ENCODE results near the gene GPR55.
A peak's percentile ranks its signal among the peaks of the same experiment; 100 is the strongest.
"Not testable (repeated sequence)": the region's sequence is repeated elsewhere in the genome, so short reads cannot be mapped to it uniquely, and the experiment has no call there.

GPR55 gene, protein sequence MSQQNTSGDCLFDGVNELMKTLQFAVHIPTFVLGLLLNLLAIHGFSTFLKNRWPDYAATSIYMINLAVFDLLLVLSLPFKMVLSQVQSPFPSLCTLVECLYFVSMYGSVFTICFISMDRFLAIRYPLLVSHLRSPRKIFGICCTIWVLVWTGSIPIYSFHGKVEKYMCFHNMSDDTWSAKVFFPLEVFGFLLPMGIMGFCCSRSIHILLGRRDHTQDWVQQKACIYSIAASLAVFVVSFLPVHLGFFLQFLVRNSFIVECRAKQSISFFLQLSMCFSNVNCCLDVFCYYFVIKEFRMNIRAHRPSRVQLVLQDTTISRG

DNA sequence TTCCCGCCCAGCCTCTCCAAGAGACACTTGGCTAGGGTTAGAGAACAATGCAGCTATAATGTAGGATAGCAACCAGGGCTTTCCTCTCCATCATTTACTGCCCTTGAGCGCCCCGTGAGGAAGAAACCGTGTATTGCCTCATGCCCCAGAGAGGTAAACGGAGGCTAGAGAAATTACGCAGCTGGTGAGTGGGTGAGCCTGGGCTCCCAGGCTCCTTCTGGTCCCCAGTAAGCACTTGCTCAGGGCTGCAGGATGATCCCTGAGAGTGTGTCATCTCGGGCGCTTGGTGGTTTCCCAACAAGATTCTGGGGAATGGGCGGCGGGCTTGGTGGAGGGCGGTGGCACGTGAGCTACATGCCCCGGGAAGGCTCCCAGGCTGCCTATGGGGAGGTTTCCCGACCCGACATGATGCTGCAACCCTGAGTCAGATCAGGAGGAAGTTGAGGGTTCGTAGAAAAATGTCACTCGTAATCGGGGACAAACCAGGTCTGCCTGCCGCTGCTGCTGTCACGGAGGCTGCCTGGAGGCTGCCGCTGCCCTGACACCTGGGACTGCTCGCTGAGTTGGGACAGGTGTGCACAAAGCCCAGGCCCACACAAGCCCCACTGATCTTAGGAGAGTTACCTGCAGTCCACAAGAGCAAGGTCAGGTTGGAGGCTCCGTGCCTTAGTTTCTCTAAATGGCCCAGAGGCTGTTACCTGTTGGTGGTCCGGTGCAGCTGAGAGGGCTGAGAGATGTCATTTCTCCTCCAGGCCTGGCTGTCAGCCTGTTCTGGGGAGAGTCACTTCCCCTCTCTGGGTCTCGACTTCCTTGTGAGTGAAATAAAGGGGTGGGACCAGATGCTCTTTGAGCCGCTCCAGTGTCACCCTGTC is at the start of gene GPR55:
Gene GPR55, minus strand, starts transcription at position 773 of the 872 bp plus-strand sequence. CDS start 14,280 bp downstream, outside the sequence.
- DNase-seq (ENCODE audit: low read depth in 2 of 2) = peak; percentile 33 to 41

DNA sequence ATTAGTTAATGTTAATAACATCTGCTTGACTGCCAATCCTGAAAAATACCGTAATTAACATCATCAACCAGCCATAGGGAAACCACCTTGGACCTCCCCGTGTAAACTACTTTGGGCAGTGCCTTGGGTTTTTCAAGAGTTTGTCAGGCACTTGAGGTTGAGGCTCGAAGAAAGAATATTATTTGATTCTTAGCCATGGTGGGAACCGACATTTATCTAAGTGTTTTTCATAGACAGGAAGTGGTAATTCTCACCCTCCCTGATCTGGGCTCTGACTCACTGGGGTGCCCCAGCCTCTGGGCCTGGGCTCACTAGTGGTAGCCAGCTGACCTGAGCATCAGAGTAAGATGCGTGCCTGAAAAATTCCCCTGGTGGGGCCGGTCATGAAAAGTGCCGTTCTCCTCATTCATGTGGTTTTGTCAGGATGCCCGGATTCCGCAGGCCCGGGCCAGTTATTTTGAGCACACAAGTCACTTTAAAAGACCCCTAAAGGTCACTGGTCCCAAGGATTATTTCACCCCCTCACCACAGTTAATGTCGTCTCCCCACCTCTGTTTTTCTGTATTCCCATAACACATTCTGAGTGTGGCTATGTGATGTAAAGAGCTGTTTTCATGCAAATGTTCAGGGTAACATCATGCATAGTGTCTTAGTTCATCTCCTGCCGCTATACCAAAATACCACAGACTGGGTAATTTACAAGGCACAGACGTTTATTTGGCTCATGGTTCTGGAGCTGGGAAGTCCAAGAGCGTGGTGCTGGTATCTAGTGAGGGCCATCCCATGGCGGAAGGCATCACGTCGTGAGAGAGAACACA is 49.3 kb upstream of the GPR55 start:
- peak; percentile 61 to 67 for DNase-seq (ENCODE audit: low read depth in 2 of 2)

DNA sequence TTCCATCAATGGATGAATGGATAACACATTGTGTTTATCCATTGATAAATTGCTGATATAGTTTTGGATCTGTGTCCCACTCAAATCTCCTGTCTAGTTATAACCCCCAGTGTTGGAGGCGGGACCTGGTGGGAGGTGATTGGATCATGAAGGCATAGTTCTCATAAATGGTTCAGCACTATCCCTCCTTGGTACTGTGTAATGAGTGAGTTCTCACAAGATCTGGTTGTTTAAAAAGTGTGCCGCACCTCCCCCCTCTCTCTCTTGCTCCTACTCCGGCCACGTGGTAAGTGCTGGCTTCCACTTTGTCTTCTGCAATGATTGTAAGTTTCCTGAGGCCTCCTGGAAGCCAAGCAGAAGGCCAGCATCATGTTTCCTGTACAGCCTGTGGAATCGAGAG is 47.0 kb upstream of the GPR55 start:
- no peak for DNase-seq (ENCODE audit: low read depth in 2 of 2)

DNA sequence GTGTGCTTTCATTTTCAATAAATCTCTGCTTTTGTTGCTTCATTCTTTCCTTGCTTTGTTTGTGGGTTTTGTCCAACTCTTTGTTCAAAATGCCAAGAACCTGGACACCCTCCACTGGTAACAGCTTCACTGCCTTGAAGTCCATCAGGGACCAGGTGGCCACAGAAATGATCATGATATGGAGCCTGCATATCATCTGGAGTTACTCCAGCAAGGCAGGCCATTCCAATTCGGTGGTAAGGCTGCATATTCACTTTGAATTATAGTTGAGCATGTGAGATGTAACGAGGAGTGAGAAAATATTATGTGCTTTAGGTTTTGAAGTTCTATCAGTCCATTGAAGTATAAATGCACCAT is 44.6 kb upstream of the GPR55 start:
- DNase-seq (ENCODE audit: low read depth in 2 of 2) = no peak

DNA sequence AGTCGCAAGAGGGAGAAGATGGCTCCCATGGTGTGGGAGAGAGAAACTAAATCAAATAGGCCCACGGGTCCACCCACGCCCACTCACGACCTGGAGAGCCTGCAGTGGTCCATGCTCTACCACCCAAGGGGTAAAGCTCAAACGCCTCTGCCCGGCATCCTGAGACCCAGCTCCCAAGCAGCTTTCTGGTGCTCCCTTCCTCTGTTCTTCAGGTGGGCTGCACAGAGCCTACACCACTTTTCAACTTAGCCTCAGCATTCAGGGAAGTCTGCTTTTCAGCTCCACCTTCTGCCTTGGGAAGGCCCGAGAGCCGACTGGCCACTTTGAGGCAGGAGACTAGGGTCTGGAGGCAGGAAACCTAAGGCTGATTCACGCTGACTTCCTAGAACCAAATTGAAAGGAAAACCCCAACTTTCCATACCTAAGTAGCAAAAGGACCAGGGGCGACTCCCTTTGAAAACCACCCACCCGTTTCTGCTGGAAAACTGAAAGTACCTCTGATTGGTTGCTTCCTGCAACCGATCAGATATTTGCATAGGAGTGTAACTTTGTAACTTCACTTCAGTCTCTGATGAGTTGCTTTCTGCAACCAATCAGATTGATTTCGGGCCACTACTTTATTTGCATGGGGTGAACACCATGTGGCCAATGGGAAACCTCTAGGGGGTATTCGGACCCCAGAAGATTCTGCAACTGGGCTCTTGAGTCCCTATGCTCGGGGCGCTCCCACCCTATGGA is 44.0 kb upstream of the GPR55 start:
- DNase-seq (ENCODE audit: low read depth in 2 of 2) = no peak

DNA sequence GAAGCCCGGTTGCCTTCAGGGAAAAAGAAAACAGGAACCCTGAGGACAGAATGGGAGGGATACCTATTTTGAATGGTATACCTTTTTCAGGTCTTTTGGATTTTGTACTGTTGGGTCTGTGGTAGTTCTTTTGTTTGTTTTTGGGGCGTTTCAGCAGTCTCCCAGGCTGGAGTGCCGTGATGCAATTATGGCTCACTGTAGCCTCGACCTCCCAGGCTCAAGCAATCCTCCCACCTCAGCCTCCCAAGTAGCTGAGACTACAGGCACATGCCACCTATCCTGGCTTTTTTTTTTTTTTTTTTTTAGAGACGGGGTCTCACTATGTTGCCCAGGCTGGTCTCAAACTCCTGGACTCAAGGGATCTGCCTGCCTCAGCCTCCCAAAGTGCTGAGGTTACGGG is 43.3 kb upstream of the GPR55 start:
- DNase-seq (ENCODE audit: low read depth in 2 of 2) = not testable (repeated sequence)

DNA sequence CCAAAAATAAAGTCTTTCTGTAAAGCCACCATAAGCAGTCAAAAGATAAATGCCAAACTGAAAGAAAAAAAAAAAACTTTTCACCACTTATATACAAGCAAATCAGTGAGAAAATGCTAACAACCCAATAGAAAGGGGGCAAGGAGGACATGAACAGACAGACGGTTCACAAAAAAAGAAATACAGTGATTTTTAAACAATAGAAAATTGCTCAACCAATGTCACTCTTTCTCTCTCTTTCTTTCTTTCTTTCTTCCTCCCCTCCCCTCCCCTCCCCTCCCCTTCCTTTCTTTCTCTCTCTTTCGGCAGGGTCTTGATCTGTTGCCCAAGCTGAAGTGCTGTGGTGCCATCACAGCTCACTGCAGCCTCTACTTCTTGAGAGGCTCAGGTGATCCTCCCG is 42.1 kb upstream of the GPR55 start:
- no peak for DNase-seq (ENCODE audit: low read depth in 2 of 2)

DNA sequence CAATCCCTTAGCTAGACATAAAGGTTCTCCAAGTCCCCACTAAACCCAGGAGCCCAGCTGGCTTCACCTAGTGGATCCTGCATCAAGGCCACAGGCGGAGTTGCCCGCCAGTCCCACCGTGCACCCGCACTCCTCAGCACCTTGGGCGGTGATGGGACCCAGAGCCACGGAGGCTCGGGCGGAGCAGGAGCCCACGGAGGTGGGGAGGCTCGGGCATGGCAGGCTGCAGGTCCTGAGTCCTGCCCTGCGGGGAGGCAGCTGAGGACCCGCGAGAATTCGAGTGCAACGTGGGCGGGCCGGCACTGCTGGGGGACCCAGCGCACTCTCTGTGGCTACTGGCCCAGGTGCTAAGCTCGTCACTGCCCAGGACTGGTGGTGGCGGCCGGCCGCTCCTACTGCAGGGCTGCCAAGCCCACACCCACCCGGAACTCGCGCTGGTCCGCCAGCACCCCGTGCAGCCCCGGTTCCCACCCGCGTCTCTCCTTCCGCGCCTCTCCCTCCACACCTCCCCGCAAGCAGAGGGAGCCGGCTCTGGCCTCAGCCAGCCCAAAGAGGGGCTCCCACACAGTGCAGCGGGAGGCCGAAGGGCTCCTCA is 39.2 kb upstream of the GPR55 start:
- no peak for DNase-seq (ENCODE audit: low read depth in 2 of 2)

DNA sequence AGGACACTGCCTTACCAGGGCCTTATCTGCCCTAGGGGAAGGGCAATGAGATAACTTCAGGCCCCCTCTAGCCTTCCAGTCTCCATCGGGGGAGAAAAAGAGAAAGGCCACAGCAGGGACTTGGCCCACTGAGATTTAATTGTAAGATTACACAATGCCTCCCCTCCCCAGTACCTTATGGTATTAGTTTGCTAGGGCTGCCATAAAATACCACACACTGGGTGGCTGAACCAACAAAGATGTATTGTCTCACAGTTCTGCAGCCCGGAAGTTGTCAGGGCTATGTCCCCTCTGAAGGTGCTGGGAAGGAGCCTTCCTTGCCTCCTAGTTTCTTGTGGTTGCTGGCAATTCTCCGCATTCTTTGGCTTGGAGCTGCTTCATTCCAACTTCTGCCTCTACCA is 36.0 kb upstream of the GPR55 start:
- no peak for DNase-seq (ENCODE audit: low read depth in 2 of 2)

DNA sequence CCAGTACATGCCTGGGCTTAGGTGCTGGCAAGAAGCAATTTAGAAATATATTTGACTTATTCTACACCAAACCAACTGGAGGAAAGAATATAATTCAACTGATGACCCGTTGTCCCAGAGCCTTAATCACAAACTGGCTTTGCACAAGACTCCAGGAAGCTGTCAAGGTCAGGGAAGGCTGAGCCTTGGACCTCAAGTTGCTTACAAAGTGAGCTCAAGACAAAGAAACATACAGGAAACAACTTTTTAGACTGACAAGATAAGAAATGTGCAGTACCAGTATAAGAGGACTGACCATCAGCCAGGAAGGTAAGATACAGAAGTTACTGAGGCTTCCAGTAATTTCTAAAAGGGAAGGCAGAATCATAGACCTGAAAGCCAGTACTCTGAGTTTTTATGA is 35.0 kb upstream of the GPR55 start:
- no peak for DNase-seq (ENCODE audit: low read depth in 2 of 2)

DNA sequence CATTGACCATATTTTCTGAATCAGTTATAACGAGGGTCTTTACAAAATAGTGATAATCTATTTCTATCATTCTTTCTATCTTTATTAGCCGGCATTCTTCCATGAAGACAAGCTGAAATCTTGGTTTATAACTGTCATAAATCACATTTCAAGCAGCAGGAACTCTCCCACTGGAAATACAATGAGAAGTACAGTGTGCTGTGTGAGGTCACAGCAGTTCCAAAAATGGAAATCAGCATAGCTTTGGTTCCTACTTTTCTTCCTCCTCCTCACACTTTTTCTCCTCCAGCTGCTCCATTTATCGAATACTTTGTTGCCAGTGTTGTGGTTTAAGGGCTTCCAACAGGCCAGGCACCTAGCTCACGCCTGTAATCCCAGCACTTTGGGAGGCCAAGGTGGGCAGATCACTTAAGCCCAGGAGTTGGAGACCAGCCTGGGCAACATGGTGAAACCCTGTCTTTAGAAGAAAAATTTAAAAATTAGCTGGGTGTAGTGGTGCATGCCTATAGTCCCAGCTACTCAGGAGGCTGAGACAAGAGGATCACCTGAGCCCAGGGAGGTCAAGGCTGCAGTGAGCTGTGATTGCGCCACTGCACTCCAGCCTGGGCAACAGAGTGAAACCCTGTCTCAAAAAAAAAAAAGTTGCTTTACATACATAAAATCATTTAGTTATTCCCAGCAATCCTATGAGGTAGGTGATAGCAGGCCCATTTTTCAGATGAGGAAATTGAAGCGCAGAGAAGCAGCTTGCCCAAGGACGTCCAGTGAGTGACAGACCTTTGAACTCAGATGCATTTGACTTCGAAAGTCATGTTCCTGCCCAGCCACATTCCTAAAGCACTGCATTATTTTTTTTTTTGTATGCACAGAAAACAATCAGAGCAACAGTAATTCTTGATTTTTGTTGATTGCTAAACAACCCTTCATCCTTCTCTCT is 34.0 kb upstream of the GPR55 start:
- no peak for DNase-seq (ENCODE audit: low read depth in 2 of 2)

DNA sequence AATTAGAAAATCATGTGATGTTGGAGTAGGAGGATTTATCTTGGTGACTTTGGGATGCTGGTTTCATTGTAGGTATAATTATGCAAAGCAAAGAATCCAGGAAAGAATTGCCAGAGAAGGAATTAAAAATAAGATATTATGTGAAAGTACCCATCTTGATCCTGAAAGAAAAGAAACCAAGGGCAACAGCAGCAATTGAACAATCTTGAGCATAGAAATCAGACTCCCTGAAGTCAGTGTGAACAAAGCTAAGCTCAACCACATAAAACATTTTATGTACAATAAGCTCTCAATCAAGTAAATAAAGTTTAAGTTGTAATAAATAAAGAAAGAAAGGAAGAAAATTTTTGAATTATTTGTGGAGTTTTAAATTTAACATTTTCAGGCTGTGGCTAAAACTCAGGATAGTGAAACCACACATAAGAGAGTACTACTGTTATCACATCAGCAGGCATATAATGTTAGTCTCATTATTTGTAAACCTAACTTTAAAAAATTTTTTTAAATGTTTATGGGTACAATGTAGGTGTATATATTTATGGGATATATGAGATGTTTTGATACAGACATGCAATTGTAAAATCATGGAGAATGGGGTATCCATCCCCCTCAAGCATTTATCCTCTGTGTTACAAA is 32.8 kb upstream of the GPR55 start:
- no peak for DNase-seq (ENCODE audit: low read depth in 2 of 2)

DNA sequence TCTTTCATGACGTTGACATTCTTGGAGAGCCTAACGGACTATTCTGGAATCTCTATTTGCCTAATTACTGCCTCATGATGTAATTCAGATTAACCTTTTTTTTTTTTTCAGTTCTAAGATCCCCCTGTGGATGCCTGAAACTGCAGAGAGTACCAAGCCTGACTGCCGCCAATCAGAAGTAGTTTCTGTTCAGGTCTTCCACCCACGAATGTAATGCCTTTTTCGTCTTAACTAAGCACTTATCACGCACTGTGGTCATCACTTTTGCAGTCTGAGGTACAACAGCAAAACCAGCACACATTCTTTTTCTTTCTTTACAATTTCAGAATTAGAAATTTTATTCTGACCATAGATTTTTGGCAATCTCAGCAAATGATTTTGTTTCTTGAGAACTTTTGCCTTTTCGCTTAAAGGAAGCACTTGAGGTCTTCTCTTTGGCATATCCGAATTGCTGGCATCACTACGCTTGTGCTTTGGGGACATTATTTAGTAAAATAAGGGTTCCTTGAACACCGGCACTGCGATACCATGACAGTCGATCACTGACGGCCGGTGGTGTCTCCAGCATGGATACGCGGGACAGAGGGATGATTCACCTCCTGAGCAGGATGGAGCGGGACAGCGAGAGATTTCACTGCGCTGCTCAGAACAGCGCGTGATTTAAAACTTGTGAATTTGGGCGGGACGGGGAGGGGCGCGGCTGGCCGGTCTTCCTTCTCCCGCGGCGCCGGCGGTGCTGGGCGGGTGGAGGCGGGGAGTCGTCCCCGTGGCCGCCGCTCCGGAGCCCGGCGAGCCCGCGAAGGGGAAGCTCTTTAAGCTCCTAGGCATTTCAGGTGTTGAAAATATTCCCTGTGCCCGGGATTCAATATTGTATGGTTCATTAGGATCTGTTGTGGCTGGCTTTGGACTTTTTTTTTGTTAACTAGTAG is 32.0 kb upstream of the GPR55 start:
- no peak for DNase-seq (ENCODE audit: low read depth in 2 of 2)

DNA sequence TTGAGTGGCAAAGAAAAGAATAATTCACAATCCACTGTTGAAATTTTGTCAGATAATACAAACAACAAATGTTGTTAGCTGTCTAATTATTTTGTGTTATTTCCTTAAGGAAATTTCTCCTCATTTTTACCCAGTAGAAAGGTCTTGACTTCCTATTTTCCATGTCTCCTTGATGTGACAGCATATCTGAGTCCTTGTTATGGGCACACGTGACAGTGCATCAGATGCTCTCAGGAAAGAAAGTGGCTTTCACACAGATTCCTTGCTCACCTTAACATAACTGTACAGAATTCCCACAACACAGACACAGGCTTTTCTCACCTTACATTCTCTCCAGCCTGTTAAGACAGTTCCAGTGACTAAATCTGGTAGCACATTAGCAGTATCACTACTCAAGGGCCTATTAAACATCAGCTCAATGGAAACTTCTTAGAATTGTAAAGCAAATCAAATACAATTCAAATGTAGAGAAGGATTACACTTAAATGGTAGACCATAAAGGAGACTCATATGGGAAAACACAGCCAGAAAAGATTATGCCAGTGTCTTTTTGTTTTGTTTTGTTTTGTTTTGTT is 30.2 kb upstream of the GPR55 start:
- DNase-seq (ENCODE audit: low read depth in 2 of 2) = no peak

DNA sequence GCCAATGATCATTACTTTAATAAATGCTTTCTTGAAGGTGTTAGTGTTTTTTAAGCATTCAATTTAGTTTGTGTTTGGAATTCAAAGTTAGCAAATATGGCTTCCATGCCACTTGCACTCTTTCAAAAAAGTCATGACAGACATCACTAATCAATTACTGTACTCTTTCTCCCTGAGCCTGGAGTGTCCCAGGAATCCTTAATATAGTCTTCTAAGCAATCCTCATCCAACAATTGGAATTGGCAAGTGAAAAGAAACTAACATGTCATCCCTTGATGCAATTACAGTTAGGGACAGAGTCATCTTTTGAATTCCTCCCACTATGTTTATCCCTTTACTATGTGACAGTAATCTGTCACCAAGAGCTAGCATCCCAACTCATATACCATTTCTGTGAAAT is 29.7 kb upstream of the GPR55 start:
- no peak for DNase-seq (ENCODE audit: low read depth in 2 of 2)

DNA sequence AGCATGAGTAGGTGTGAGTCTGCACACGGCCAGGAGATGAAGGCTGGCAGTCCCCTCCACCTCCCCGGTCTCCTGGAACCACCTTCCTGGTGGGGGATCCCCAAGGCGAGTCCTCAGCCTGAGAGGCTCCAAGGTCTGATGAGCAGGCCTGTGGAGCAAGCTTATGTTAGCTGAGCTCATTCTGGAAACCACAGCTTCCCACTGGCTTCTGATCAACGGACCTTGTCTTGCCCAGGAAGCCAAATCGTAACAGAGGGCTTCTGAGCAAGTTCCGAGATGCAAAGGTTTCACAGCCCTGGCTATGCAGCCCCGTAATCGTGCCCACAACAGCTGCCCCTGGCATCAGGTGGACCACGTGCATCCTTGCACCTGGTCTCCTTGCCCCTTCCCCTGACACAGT is 28.8 kb upstream of the GPR55 start:
- DNase-seq (ENCODE audit: low read depth in 2 of 2) = no peak

DNA sequence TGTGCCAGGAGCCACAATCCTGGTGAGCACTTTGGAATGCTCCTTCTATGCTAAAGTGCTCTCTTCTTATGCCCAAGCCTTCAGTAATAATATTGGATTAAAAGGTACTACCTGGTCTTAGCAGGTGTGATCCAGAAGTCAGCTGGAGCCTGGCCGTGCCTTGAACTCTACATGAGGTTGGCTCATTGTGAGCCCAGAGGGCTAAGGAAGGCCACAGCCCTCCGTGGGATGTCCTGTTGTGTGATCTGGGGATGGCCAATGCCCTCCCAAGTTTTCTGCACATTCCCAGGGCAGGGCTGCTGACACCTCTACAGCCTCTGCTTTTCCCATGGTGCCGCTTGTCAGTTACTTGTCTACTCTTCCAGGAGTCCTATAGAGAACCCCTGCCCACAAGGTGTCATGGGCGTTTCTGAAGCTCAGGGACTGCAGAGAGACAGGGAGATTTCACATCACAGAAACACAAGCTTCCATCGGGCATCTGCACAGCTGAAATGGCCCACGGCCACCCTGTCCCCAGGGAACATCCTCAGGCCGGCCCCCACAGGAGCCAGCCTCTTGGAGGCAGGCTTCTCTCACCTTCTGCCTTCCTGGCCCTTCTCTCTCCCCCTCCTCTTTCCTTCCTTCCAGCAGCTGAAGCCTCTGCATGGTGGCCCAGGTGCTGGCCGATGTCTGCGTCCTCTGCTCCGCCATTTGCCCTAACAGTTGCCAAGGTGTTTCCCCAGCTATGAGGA is 27.3 kb upstream of the GPR55 start:
- no peak for DNase-seq (ENCODE audit: low read depth in 2 of 2)
